ENCODE results near the gene CFAP157. TPM values are rescaled to one million over a fixed set of nuclear protein-coding genes. Genes with fewer than 3 reads are reported as not detected.

CFAP157 gene
- total RNA-seq, 4 donors from 2014 or later: 2.1 to 5.4 (median 4.4) TPM; not detected in 1

Other genes with a start within 250 kb of the CFAP157 start
- 100 to 1,000 TPM in 2 of 4 donors, 10 to 100 TPM in 2; 46.6 to 147 (median 99.5) TPM for gene STXBP1, start 94.7 kb upstream of the CFAP157 start, total RNA-seq
- 10 to 100 TPM in 2 of 4 donors, 1 to 10 TPM in 2; 3.8 to 18.4 (median 10.4) TPM for gene PTRH1, start 8.7 kb downstream of the CFAP157 start, total RNA-seq
- gene TTC16, start 9.1 kb downstream of the CFAP157 start, total RNA-seq: 10 to 100 TPM in 1 of 4 donors, under 1 TPM in 2, not detected in 1; 0.48 to 12.6 (median 0.67) TPM
- gene TOR2A, start 28.3 kb downstream of the CFAP157 start, total RNA-seq: 10 to 100 TPM in 2 of 4 donors, 1 to 10 TPM in 2; 2.0 to 73.8 (median 7.0) TPM
- gene SH2D3C, start 71.7 kb downstream of the CFAP157 start, total RNA-seq: 10 to 100 TPM in 3 of 4 donors, 1 to 10 TPM in 1; 3.6 to 38.1 (median 19.8) TPM
- 100 to 1,000 TPM in 1 of 4 donors, 10 to 100 TPM in 3; 30.0 to 175 (median 77.4) TPM for gene CDK9, start 79.0 kb downstream of the CFAP157 start, total RNA-seq
- gene FPGS, start 95.9 kb downstream of the CFAP157 start, total RNA-seq: 100 to 1,000 TPM in 1 of 4 donors, 10 to 100 TPM in 3; 11.5 to 128 (median 46.6) TPM
- gene ENG, start 147.7 kb downstream of the CFAP157 start, total RNA-seq: 100 to 1,000 TPM in 1 of 4 donors, 10 to 100 TPM in 3; 14.0 to 256 (median 50.3) TPM
- 10 to 100 TPM in 2 of 4 donors, 1 to 10 TPM in 2; 6.1 to 54.3 (median 15.7) TPM for gene AK1, start 170.7 kb downstream of the CFAP157 start, total RNA-seq
- gene ST6GALNAC6, start 192.6 kb downstream of the CFAP157 start, total RNA-seq: 100 to 1,000 TPM in 3 of 4 donors, 10 to 100 TPM in 1; 37.7 to 133 (median 111) TPM
- gene ST6GALNAC4, start 210.1 kb downstream of the CFAP157 start, total RNA-seq: 10 to 100 TPM in 3 of 4 donors, under 1 TPM in 1; 0.59 to 41.7 (median 20.7) TPM
- 10 to 100 TPM in 1 of 4 donors, 1 to 10 TPM in 2, not detected in 1; 2.9 to 11.3 (median 3.2) TPM for gene PIP5KL1, start 223.8 kb downstream of the CFAP157 start, total RNA-seq
- 10 to 100 TPM in 3 of 4 donors, 1 to 10 TPM in 1; 6.7 to 33.1 (median 15.9) TPM for gene DPM2, start 230.9 kb downstream of the CFAP157 start, total RNA-seq

Data from uterus (tissue), 4 donors.